Heart right ventricle (tissue), 16 donors: Measurements from ENCODE around the gene ADGRG4. TPM values are rescaled to one million over a fixed set of nuclear protein-coding genes. Genes with fewer than 3 reads are reported as not detected.

Source experiments
- ATAC-seq, 8 donors: fragments of 200-7000 bp; cut with Tn5 transposase; one replicate each; pipeline ENCODE4 v1.9.1; 2020; ENCODE audit warnings: mild to moderate bottlenecking in 8 of 8, moderate library complexity in 8 of 8, moderate number of reproducible peaks in 1 of 8
- DNase-seq, 2 donors: peaks; one replicate each; pipeline ENCODE4 v3.0.0-alpha.2; 2020
- H3K27ac ChIP-seq, 10 donors: fragments of 200-600 bp; sonication (generic) in 2 of 10; one replicate each; pipeline versions ENCODE4 v1.5.0 to v1.8.0; 2020 to 2022; ENCODE audit warnings: mild to moderate bottlenecking in 3 of 10
- H3K27me3 ChIP-seq, 7 donors: fragments of 200-600 bp; one replicate each; pipeline ENCODE4 v1.8.0; 2021 to 2022; ENCODE audit warnings: mild to moderate bottlenecking in 2 of 7
- H3K36me3 ChIP-seq, 9 donors: fragments of 200-600 bp; sonication (generic) in 1 of 9; one replicate each; pipeline versions ENCODE4 v1.5.0 to v1.8.0; 2020 to 2022; ENCODE audit warnings: mild to moderate bottlenecking in 2 of 9
- H3K4me1 ChIP-seq, 9 donors: fragments of 200-600 bp; sonication (generic) in 1 of 9; one replicate each; pipeline versions ENCODE4 v1.5.0 to v1.8.0; 2020 to 2022; ENCODE audit warnings: mild to moderate bottlenecking in 4 of 9
- H3K4me3 ChIP-seq, 10 donors: fragments of 200-600 bp; sonication (generic) in 2 of 10; one replicate each; pipeline versions ENCODE4 v1.5.0 to v1.8.0; 2020 to 2022; ENCODE audit warnings: mild to moderate bottlenecking in 7 of 10, moderate library complexity in 2 of 10
- H3K9me3 ChIP-seq, 11 donors: fragments of 200-600 bp in 10 of 11; sonication (generic) in 2 of 11; one replicate each; pipeline versions ENCODE4 v1.5.0 to v1.8.0; 2013 to 2022; ENCODE audit warnings: mild to moderate bottlenecking in 2 of 11, control low read depth in 1 of 11, moderate library complexity in 1 of 11
- WGBS, 2 donors: extraction: QIAGEN DNeasy Blood & Tissue Kit; methylation state at CpG; one replicate each; pipeline ENCODE4 v1.1.7; 2013; ENCODE audit warnings: inconsistent platforms in 1 of 2; 5-methylcytosine and 5-hydroxymethylcytosine counted together
- intact Hi-C, 10 donors: fragments of 100-400 bp; cut with DNase I; formaldehyde crosslinking; loops; one replicate each; pipeline versions ENCODE4 v1.11.1 to v1.14.2; 2022
- polyA plus RNA-seq, 2 donors: library from polyadenylated mRNA; stranded (reverse); fragments of 200-250 nt; gene quantifications; one replicate each; pipeline ENCODE4 v1.2.3, GENCODE V29; 2013
- total RNA-seq, 10 donors: library from RNA; stranded (reverse); fragmentation: NEBNext Ultra II Directional in 3 of 10; extraction: Animal tissue kit (Norgen Biotek cat#: 25700) in 3 of 10; gene quantifications; one replicate each; pipeline versions ENCODE4 v1.2.1 to v1.2.4, GENCODE V29; 2021 to 2023
- TF ChIP-seq, protein P1 (sequence below), 9 donors: fragments of 200-600 bp; sonication (generic) in 2 of 9; IDR thresholded peaks; one replicate each; pipeline versions ENCODE4 v1.5.0 to v1.8.0; 2021 to 2022; ENCODE audit warnings: antibody characterized with exemption in 9 of 9, mild to moderate bottlenecking in 5 of 9, moderate library complexity in 1 of 9
- donor health status: Arrhythmogenic right ventricular cardiomyopathy.
- donor health status: ischemic (EF 13 %, LVEDD 7.1; RV severe dilation, severe dysfunction).
- donor health status: healthy with polysubstance abuse.
- donor health status: DM: no; HTN: yes; CAD: no.
- donor health status: DM: no; HTN: no; CAD: no.
- donor health status: ischemic (EF 25% LVEDD 6.9; RV normal size, moderate dysfunction).
- donor health status: ischemic (EF 25% LVEDD 5.7; RV mildly dilated, moderate dysfunction).
- donor health status: healthy.
- donor health status: DM: yes; HTN: yes; CAD: no.
- donor health status: Ischemic cardiomyopathy.
- donor health status: ischemic (EF 35%, LVEDD 5.7; RV mildly dilated, moderate dysfunction).
- donor health status: nonischemic (EF 11% LVEDD 7.7; RV severe dilation, severe dysfunction).
- donor health status: DM: yes; HTN: yes; CAD: no.
- donor health status: PGD.
- donor health status: ischemic (EF 29% LVEDD 5.4; RV normal size, mild dysfunction).
- donor health status: nonischemic (EF 23%, LVEDD 6.1; RV moderate dilation, normal function).

Gene ADGRG4
- total and polyA plus RNA-seq, 12 donors: 0.02 to 0.09 TPM; not detected in 10

DNA sequence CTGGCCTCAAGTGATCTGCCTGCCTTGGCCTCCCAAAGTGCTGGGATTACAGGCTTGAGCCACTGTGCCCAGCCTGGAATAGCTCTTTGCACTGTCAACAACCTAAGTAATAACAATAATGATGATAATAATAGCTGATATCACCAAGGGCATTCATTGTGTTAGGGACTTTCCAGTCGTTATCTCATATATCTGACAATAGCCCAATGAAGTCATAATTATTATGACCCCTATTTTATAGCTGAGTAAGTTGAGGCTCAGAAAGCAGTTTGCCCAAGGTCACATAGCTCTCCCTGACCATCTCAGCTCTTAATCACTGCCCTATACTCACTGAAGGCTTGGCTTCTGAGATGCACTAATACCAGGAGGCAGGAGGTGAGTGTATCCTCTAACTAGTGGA lies 30.8 kb upstream of the ADGRG4 start:
- Histone ChIP-seq H3K4me3 (no peak overlapping the region), H3K36me3 (no peaks in the 10 kb centered on the region), H3K27ac (no peak overlapping the region), H3K9me3 (no peaks in the 10 kb centered on the region), H3K4me1 (no peaks in the 10 kb centered on the region), H3K27me3 (peaks cover 0 to 11% (median 0%) of the 10 kb centered on the region in 7 donors)
- ATAC-seq (no peak), DNase-seq (no peak)
- 64 to 76% methylated on average over 1 of the region's 1 CpG for WGBS, 2 donors
- TF ChIP-seq, protein P1, sequence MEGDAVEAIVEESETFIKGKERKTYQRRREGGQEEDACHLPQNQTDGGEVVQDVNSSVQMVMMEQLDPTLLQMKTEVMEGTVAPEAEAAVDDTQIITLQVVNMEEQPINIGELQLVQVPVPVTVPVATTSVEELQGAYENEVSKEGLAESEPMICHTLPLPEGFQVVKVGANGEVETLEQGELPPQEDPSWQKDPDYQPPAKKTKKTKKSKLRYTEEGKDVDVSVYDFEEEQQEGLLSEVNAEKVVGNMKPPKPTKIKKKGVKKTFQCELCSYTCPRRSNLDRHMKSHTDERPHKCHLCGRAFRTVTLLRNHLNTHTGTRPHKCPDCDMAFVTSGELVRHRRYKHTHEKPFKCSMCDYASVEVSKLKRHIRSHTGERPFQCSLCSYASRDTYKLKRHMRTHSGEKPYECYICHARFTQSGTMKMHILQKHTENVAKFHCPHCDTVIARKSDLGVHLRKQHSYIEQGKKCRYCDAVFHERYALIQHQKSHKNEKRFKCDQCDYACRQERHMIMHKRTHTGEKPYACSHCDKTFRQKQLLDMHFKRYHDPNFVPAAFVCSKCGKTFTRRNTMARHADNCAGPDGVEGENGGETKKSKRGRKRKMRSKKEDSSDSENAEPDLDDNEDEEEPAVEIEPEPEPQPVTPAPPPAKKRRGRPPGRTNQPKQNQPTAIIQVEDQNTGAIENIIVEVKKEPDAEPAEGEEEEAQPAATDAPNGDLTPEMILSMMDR (IDR thresholded peaks at IDR 0.05): no peak
- intact Hi-C loops: loop anchor here in 9 of 10 donors (2.0 to 10.0 kb wide), 9 partner anchors 99 to 305 kb away; no protein-coding TSS in a partner anchor

DNA sequence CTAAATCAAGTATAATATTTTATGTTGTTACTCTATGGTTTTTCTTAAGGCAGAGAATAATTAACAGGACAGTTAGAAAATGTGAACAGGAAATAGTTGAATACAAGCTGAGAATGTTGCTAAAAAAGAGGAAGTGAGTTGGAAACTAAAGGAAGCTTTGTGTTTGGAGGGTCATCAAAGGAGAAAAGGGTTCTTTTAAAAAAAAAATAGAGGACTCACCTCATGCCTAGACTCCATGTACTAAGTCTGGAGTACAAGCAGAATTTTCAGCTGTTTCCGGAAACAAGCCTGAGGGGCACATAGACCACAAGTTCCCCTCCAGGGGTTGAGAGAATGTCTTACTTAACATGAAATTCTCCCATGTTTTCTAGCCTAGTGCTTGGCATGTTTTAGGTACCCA lies 29.5 kb upstream of the ADGRG4 start:
- no peak overlapping the region for H3K27ac ChIP-seq
- H3K4me3 ChIP-seq: no peak overlapping the region
- H3K9me3 ChIP-seq: no peaks in the 10 kb centered on the region
- WGBS, 2 donors: 73 to 80% methylated on average over 1 of the region's 1 CpG
- no peaks in the 10 kb centered on the region for H3K4me1 ChIP-seq
- TF ChIP-seq, protein P1 (IDR thresholded peaks at IDR 0.05): no peak
- DNase-seq: no peak
- intact Hi-C loops: loop anchor here in 4 of 10 donors (5.0 to 10.0 kb wide), 2 partner anchors 244 to 304 kb away; no protein-coding TSS in a partner anchor
- no peak for ATAC-seq
- H3K27me3 ChIP-seq: peaks cover 0 to 6% (median 0%) of the 10 kb centered on the region in 7 donors
- no peaks in the 10 kb centered on the region for H3K36me3 ChIP-seq

DNA sequence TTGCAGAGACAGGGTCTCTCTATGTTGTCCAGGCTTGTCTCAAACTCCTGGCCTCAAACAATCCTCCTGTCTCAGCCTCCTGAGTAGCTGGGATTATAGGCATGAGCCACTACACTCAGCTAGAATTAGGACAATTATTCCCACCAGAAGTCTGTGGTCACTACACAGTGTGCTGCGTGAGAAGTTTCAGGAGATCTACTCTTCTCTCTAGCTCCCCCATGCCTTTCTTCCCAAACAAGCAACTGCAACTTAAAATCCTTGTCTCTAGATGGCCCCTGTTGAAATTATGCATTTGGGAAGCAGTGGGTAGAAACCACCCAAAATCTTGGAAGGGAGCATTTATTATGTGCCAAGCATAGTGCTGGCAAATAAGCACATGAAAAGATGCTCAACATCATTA lies 28.4 kb upstream of the ADGRG4 start:
- H3K27me3 ChIP-seq: peaks cover 0 to 6% (median 0%) of the 10 kb centered on the region in 7 donors
- ATAC-seq (no peak), DNase-seq (no peak)
- no peaks in the 10 kb centered on the region for H3K36me3 ChIP-seq
- H3K27ac ChIP-seq: no peak overlapping the region
- no peaks in the 10 kb centered on the region for H3K9me3 ChIP-seq
- intact Hi-C loops: loop anchor here in 4 of 10 donors (5.0 to 10.0 kb wide), 2 partner anchors 245 to 302 kb away; no protein-coding TSS in a partner anchor
- no peak overlapping the region for H3K4me3 ChIP-seq
- whole genome bisulfite sequencing, 2 donors: 25 to 34% methylated on average over 1 of the region's 1 CpG
- no peaks in the 10 kb centered on the region for H3K4me1 ChIP-seq
- TF ChIP-seq, protein P1 (IDR thresholded peaks at IDR 0.05): no peak

DNA sequence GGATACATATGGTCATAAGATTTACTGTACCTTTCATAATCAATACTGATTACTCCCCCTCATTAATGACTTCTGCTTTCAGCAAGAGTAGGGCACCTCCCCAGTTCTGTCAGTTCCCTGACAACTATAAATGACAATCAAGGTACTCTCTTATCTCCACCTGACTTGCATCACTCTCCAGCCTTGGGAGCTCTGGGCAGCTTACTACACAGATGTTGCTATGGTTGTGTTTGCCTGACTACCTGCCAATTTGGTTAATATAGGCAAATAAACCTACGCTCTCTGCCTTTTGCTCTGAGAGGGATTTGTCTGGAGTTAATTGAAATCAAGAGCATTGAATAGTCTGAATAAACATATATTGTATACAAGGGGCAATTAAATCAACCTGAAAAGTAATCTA lies 26.8 kb upstream of the ADGRG4 start:
- TF ChIP-seq, protein P1 (IDR thresholded peaks at IDR 0.05): no peak
- H3K4me1 ChIP-seq: no peaks in the 10 kb centered on the region
- DNase-seq (no peak), ATAC-seq (peak in 1 of 8 donors; percentile 53)
- WGBS, 2 donors: 72 to 74% methylated on average over 1 of the region's 1 CpG
- no peak overlapping the region for H3K27ac ChIP-seq
- no peak overlapping the region for H3K4me3 ChIP-seq
- no peaks in the 10 kb centered on the region for H3K36me3 ChIP-seq
- H3K27me3 ChIP-seq: peaks cover 0 to 6% (median 0%) of the 10 kb centered on the region in 7 donors
- intact Hi-C loops: loop anchor here in 4 of 10 donors (5.0 to 10.0 kb wide), 2 partner anchors 247 to 301 kb away; no protein-coding TSS in a partner anchor
- no peaks in the 10 kb centered on the region for H3K9me3 ChIP-seq
